ENCODE measurements around the gene PDE5A. TPM values are rescaled to one million over a fixed set of nuclear protein-coding genes. Genes with fewer than 3 reads are reported as not detected.

PDE5A gene
- polyA plus RNA-seq, 2 of the 4 experiments (the other 2 are of a cell fraction): 0.27 to 1.0 TPM

DNA sequence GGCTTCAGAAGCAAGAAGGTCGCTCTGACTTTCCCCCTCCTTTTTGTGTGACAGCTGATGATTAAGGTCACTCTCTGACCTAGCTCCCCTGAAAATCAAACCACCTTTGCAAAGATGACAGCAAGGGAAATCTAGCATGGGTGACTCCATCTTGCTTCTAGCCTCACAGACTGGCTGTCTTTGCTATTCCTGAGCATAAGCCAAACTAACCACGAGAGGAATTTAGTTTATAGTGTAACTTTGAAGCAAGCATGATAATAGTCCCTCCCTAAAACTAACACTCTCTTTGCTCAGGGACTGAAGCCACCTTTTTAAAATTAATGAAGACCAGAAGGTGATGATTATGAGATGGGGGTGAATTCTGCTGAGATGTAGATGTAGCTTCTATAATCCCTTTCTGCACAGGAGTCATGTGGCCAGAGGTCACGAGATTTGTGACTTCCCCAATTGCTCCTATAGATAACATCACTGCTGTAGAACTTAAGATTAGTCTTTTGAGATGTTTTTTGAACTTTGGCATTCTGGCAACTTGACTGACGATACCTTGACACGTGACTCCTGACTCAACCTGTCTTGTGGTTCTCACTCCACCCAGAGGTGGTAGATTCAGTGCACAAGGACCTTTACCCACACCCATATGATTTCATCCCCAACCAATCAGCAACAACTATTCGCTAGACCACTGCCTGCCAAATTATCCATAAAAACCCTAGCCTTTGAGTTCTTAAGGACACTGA, 14.9 kb upstream of the PDE5A start:
- TF ChIP-seq, protein P1, sequence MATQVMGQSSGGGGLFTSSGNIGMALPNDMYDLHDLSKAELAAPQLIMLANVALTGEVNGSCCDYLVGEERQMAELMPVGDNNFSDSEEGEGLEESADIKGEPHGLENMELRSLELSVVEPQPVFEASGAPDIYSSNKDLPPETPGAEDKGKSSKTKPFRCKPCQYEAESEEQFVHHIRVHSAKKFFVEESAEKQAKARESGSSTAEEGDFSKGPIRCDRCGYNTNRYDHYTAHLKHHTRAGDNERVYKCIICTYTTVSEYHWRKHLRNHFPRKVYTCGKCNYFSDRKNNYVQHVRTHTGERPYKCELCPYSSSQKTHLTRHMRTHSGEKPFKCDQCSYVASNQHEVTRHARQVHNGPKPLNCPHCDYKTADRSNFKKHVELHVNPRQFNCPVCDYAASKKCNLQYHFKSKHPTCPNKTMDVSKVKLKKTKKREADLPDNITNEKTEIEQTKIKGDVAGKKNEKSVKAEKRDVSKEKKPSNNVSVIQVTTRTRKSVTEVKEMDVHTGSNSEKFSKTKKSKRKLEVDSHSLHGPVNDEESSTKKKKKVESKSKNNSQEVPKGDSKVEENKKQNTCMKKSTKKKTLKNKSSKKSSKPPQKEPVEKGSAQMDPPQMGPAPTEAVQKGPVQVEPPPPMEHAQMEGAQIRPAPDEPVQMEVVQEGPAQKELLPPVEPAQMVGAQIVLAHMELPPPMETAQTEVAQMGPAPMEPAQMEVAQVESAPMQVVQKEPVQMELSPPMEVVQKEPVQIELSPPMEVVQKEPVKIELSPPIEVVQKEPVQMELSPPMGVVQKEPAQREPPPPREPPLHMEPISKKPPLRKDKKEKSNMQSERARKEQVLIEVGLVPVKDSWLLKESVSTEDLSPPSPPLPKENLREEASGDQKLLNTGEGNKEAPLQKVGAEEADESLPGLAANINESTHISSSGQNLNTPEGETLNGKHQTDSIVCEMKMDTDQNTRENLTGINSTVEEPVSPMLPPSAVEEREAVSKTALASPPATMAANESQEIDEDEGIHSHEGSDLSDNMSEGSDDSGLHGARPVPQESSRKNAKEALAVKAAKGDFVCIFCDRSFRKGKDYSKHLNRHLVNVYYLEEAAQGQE (IDR thresholded peaks at IDR 0.05): no peak
- TF ChIP-seq, protein P2, sequence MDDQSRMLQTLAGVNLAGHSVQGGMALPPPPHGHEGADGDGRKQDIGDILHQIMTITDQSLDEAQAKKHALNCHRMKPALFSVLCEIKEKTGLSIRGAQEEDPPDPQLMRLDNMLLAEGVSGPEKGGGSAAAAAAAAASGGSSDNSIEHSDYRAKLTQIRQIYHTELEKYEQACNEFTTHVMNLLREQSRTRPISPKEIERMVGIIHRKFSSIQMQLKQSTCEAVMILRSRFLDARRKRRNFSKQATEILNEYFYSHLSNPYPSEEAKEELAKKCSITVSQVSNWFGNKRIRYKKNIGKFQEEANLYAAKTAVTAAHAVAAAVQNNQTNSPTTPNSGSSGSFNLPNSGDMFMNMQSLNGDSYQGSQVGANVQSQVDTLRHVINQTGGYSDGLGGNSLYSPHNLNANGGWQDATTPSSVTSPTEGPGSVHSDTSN (IDR thresholded peaks at IDR 0.05): no peak
- no peak for TF ChIP-seq MAZ (IDR thresholded peaks at IDR 0.05; ENCODE audit: borderline replicate concordance, low read depth, low read length)
- no peak for TF ChIP-seq RAD21 (conservative IDR thresholded peaks at IDR 0.05 in 1 of 2, IDR thresholded peaks at IDR 0.05 in 1 of 2)
- TF ChIP-seq HOXB13 (CRISPR knock-in tag; IDR thresholded peaks at IDR 0.05; ENCODE audit: low read depth): no peak
- TF ChIP-seq EHMT2 (IDR thresholded peaks at IDR 0.05; ENCODE audit: low read depth): no peak
- no peak for TF ChIP-seq HEYL (CRISPR knock-in tag; IDR thresholded peaks at IDR 0.05)
- TF ChIP-seq NPAS2 (CRISPR knock-in tag; IDR thresholded peaks at IDR 0.05; ENCODE audit: borderline replicate concordance): no peak
- TF ChIP-seq MAFK (IDR thresholded peaks at IDR 0.05; ENCODE audit: partially characterized antibody): no peak
- TF ChIP-seq FOSB (CRISPR knock-in tag; IDR thresholded peaks at IDR 0.05): no peak
- no peak for TF ChIP-seq FOSL2 (IDR thresholded peaks at IDR 0.05)
- no peak for TF ChIP-seq FOSL2 (CRISPR knock-in tag; IDR thresholded peaks at IDR 0.05)
- TF ChIP-seq CEBPB (IDR thresholded peaks at IDR 0.05): no peak
- no peak for TF ChIP-seq PHF8 (IDR thresholded peaks at IDR 0.05; ENCODE audit: borderline replicate concordance, low read depth)
- no peak for TF ChIP-seq NR3C1 (IDR thresholded peaks at IDR 0.05)
- no peak for TF ChIP-seq NFE2L2 (conservative IDR thresholded peaks at IDR 0.05; ENCODE audit: low read length)
- TF ChIP-seq CHD2 (IDR thresholded peaks at IDR 0.05; ENCODE audit: low read length, partially characterized antibody): no peak
- TF ChIP-seq CBX8 (IDR thresholded peaks at IDR 0.05): no peak
- no peak for TF ChIP-seq TFCP2L1 (CRISPR knock-in tag; IDR thresholded peaks at IDR 0.05)
- no peak for TF ChIP-seq SMC3 (IDR thresholded peaks at IDR 0.05)
- Histone ChIP-seq H3K27ac (no peak overlapping the region), H3K9me3 (no peaks in the 10 kb centered on the region), H3K4me3 (no peak overlapping the region), H3K4me1 (no peaks in the 10 kb centered on the region), H3K4me2 (no peak overlapping the region)
- FAIRE-seq (no peak), ATAC-seq (no peak), DNase-seq (ENCODE audit: low read depth in 1 of 2, low spot score in 1 of 2) (no peak)
- 29% methylated on average over 6 of the region's 6 CpGs for WGBS (ENCODE audit: missing lambda C conversion rate)
- POLR2A ChIA-PET: no interaction called here
- CTCF ChIA-PET: interaction anchor here (3.2 kb wide), 1 partner anchor 15 kb away, joined by 15 read pairs; the partner anchor contains the start of gene PDE5A

DNA sequence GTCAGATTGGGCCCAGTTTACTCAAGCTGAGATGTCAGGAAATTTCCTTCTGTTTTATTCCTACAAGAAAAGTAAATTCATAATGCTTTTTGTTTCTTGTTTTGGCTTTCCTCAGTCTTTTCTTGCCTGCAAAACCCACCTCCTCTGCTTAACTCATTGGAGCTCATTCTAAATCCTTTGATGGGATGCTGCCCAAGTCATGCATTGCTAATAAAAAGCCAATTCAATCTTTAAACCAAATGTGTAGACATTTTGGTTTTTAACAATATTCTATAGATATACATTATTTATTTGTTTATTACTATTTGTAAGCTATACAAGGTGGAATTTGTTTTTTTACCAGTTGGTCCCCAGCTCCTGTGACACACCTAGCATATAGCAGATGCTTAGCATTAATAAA, 13.2 kb upstream of the PDE5A start:
- H3K4me3 ChIP-seq: no peak overlapping the region
- POLR2A ChIA-PET: no interaction called here
- TF ChIP-seq, protein P3, sequence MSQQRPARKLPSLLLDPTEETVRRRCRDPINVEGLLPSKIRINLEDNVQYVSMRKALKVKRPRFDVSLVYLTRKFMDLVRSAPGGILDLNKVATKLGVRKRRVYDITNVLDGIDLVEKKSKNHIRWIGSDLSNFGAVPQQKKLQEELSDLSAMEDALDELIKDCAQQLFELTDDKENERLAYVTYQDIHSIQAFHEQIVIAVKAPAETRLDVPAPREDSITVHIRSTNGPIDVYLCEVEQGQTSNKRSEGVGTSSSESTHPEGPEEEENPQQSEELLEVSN (IDR thresholded peaks at IDR 0.05; ENCODE audit: borderline replicate concordance, low read depth): no peak
- TF ChIP-seq FOSB (CRISPR knock-in tag; IDR thresholded peaks at IDR 0.05): no peak
- TF ChIP-seq KDM5A (IDR thresholded peaks at IDR 0.05): no peak
- no peak for TF ChIP-seq NFE2L2 (conservative IDR thresholded peaks at IDR 0.05; ENCODE audit: low read length)
- no peak for TF ChIP-seq SREBF2 (IDR thresholded peaks at IDR 0.05)
- no peak for TF ChIP-seq CHD2 (IDR thresholded peaks at IDR 0.05; ENCODE audit: low read length, partially characterized antibody)
- no peak for TF ChIP-seq POLR2A (IDR thresholded peaks at IDR 0.05; ENCODE audit: low read length)
- TF ChIP-seq BHLHE40 (IDR thresholded peaks at IDR 0.05; ENCODE audit: low read depth, low read length): no peak
- TF ChIP-seq GATA3 (IDR thresholded peaks at IDR 0.05; ENCODE audit: borderline replicate concordance): no peak
- no peak for TF ChIP-seq KDM1A (IDR thresholded peaks at IDR 0.05; ENCODE audit: low read depth)
- TF ChIP-seq MAZ (IDR thresholded peaks at IDR 0.05; ENCODE audit: borderline replicate concordance, low read depth, low read length): no peak
- TF ChIP-seq NPAS2 (CRISPR knock-in tag; IDR thresholded peaks at IDR 0.05; ENCODE audit: borderline replicate concordance): no peak
- no peak for TF ChIP-seq TP53 (CRISPR knock-in tag; IDR thresholded peaks at IDR 0.05)
- TF ChIP-seq, protein P1 (IDR thresholded peaks at IDR 0.05): no peak
- no peak for TF ChIP-seq ESRRA (IDR thresholded peaks at IDR 0.05; ENCODE audit: borderline replicate concordance, low read length)
- no peak overlapping the region for H3K27ac ChIP-seq
- no peak for DNase-seq (ENCODE audit: low read depth in 1 of 2, low spot score in 1 of 2)
- H3K4me1 ChIP-seq: no peaks in the 10 kb centered on the region
- H3K4me2 ChIP-seq: no peak overlapping the region
- no peak for ATAC-seq
- no peaks in the 10 kb centered on the region for H3K9me3 ChIP-seq
- CTCF ChIA-PET: interaction anchor here (3.2 kb wide), 1 partner anchor 13 kb away, joined by 15 read pairs; the partner anchor contains the start of gene PDE5A
- FAIRE-seq: no peak

All from A549 (cell line).